PC-3 (cell line): ENCODE measurements around the gene TRAF3. TPM values are rescaled to one million over a fixed set of nuclear protein-coding genes. Genes with fewer than 3 reads are reported as not detected.

Experiments
- ATAC-seq: fragments of 200-7000 bp; cut with Tn5 transposase; 2 replicates; pipeline ENCODE4 v1.9.1; 2020; ENCODE audit warnings: mild to moderate bottlenecking, moderate library complexity
- BruUV-seq: library from RNA; stranded (reverse); fragments of 400-500 nt; replicated peaks from 2 replicates; lab custom pipeline; 2021; lab: Mats Ljungman, UMichigan
- CTCF ChIA-PET: fragments of 300-600 bp; sonication (Branson Sonifier 250); formaldehyde crosslinking; loops from one replicate; lab custom pipeline; 2022; ENCODE audit warnings: antibody characterized with exemption; lab: Charles Lee
- POLR2A ChIA-PET: fragments of 300-600 bp; sonication (Branson Sonifier 250); formaldehyde crosslinking; loops from one replicate; lab custom pipeline; 2022; ENCODE audit warnings: antibody characterized with exemption; ENCODE audit not compliant: unreplicated experiment; lab: Charles Lee
- DNase-seq: peaks from one replicate; pipeline ENCODE4 v3.0.0-alpha.2; 2015
- H2AFZ ChIP-seq: fragments of 300-600 bp; sonication (generic); 2 replicates; pipeline ENCODE4 v1.6.0; 2016; ENCODE audit warnings: antibody characterized with exemption, low read length
- H3F3A ChIP-seq: fragments of 300-600 bp; sonication (generic); one replicate; pipeline ENCODE4 v1.6.0; 2017; ENCODE audit warnings: antibody characterized with exemption, low read length, control low read depth, mild to moderate bottlenecking; ENCODE audit not compliant: unreplicated experiment
- H3K27ac ChIP-seq: fragments of 300-600 bp; sonication (generic); 2 replicates; pipeline ENCODE4 v1.5.1; 2016; ENCODE audit warnings: mild to moderate bottlenecking, low read length
- H3K27me3 ChIP-seq: fragments of 300-600 bp; sonication (generic); 2 replicates; pipeline ENCODE4 v1.6.1; 2016; ENCODE audit warnings: low read length, mixed read lengths
- H3K36me3 ChIP-seq: fragments of 300-600 bp; sonication (generic); 2 replicates; pipeline ENCODE4 v1.6.1; 2016; ENCODE audit warnings: low read depth, mixed run types, low read length, mixed read lengths
- H3K4me1 ChIP-seq: fragments of 300-600 bp; sonication (generic); 2 replicates; pipeline ENCODE4 v1.5.1; 2016; ENCODE audit warnings: low read length; ENCODE audit not compliant: insufficient read depth
- H3K4me2 ChIP-seq: fragments of 300-600 bp; sonication (generic); 2 replicates; pipeline ENCODE4 v1.6.0; 2016; ENCODE audit warnings: low read length
- H3K4me3 ChIP-seq: fragments of 300-600 bp; sonication (generic); 2 replicates; pipeline ENCODE4 v1.5.1; 2016; ENCODE audit warnings: mild to moderate bottlenecking, low read length, mixed read lengths
- H3K79me2 ChIP-seq: fragments of 300-600 bp; sonication (generic); 2 replicates; pipeline ENCODE4 v1.6.1; 2017; ENCODE audit warnings: low read length, mixed read lengths
- H3K9ac ChIP-seq: fragments of 300-600 bp; sonication (generic); 2 replicates; pipeline ENCODE4 v1.6.0; 2016; ENCODE audit warnings: mild to moderate bottlenecking, low read length
- H3K9me2 ChIP-seq: fragments of 300-600 bp; sonication (generic); replicated peaks from 2 replicates; pipeline ENCODE4 v1.6.1; 2016; ENCODE audit warnings: mixed run types, low read length, mixed read lengths
- H3K9me3 ChIP-seq: fragments of 300-600 bp; sonication (generic); 2 replicates; pipeline ENCODE4 v1.6.1; 2016; ENCODE audit warnings: low read length, mixed read lengths
- H4K20me1 ChIP-seq: fragments of 300-600 bp; sonication (generic); 2 replicates; pipeline ENCODE4 v1.6.1; 2016; ENCODE audit warnings: low read length, mixed read lengths
- CTCF ChIP-seq: fragments of 300-600 bp; sonication (generic); conservative IDR thresholded peaks from 2 replicates; pipeline ENCODE4 v1.5.1; 2017; ENCODE audit warnings: antibody characterized with exemption, low read depth, mild to moderate bottlenecking, low read length
- EZH2 ChIP-seq: fragments of 300-600 bp; sonication (generic); IDR thresholded peaks from one replicate; pipeline ENCODE4 v1.6.1; 2017; ENCODE audit warnings: antibody characterized with exemption, mild to moderate bottlenecking, low read length; ENCODE audit not compliant: unreplicated experiment
- EZH2phosphoT487 ChIP-seq: fragments of 300-600 bp; sonication (generic); IDR thresholded peaks from 2 replicates; pipeline ENCODE4 v1.6.1; 2018; ENCODE audit warnings: mild to moderate bottlenecking, antibody characterized with exemption, low read length, borderline replicate concordance
- intact Hi-C: fragments of 100-400 bp; cut with micrococcal nuclease; formaldehyde crosslinking; loops from 2 replicates; pipeline ENCODE4 v1.9.0; 2023
- total RNA-seq: library from RNA; depleted of rRNA; stranded (reverse); fragments of >200 nt; gene quantifications from 2 replicates; pipeline ENCODE4 v1.2.3, GENCODE V29; 2014

Gene TRAF3
- total RNA-seq, 1 experiment from 2014 or later = 19.4 TPM

DNA sequence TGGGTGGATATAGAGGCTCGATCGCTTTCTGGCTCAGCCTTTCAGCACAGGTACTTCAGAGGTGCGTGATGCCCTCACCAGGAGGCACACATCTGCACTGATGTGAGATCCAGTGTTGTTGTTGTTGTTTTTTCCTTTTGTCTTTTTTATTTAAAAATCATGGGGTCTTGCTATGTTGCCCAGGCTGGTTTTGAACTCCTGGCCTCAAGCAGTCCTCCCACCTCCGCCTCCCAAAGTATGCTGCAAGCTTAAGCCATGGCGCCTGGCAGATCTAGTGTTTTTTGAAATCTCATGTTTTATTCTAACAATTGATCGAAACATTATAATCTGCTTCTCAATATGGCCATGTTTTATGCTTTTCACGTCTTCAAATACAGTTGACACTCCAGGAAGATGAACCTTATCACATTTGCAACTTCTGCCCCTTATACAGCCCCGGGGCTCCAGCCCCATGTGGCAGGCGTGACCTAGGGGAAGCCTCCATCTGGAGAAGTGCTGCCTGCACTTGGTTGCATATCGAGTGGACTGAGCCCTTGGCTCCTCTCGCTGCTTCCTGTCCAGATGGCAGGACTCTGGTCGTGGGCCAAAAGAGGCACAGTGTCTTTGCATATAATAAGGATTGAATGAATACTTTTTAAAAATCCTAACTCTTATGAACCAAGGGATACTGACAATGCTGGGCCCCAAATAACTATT, 71.7 kb downstream of the TRAF3 start:
- POLR2A ChIA-PET = no interaction called here
- no peak overlapping the region for H2AFZ ChIP-seq
- ATAC-seq = no peak

GRCh38 chr14:102849526-102850379, 72.5 kb downstream of the TRAF3 start:
- Histone ChIP-seq H3K9me2 (no peaks in the 10 kb centered on the region), H4K20me1 (no peaks in the 10 kb centered on the region), H3K9me3 (no peaks in the 10 kb centered on the region), H3K4me1 (no peaks in the 10 kb centered on the region), H3K36me3 (no peaks in the 10 kb centered on the region), H3K4me3 (no peak overlapping the region), H2AFZ (no peak overlapping the region), H3K79me2 (no peaks in the 10 kb centered on the region), H3K4me2 (no peak overlapping the region), H3F3A (no peaks in the 10 kb centered on the region), H3K27me3 (no peaks in the 10 kb centered on the region), H3K27ac (no peak overlapping the region), H3K9ac (no peak overlapping the region)
- intact Hi-C loops = no loop called here
- DNase-seq = no peak
- CTCF ChIA-PET = no interaction called here
- no TSS peak for BruUV-seq
- no peak for ATAC-seq
- POLR2A ChIA-PET = no interaction called here
- TF ChIP-seq CTCF (no peak), EZH2 (no peak), EZH2phosphoT487 (no peak)

More for the DNA sequence above, 71.7 kb downstream of the TRAF3 start:
- H3K4me2 ChIP-seq = no peak overlapping the region
- TF ChIP-seq EZH2 = no peak
- TF ChIP-seq EZH2phosphoT487 = no peak
- no peak for TF ChIP-seq CTCF
- H3F3A ChIP-seq = no peaks in the 10 kb centered on the region
- intact Hi-C loops = no loop called here
- no peaks in the 10 kb centered on the region for H3K9me2 ChIP-seq
- H3K36me3 ChIP-seq = no peaks in the 10 kb centered on the region
- no peak overlapping the region for H3K27ac ChIP-seq
- H4K20me1 ChIP-seq = no peaks in the 10 kb centered on the region
- H3K4me3 ChIP-seq = no peak overlapping the region
- H3K9ac ChIP-seq = no peak overlapping the region
- BruUV-seq = no TSS peak
- DNase-seq = no peak
- H3K9me3 ChIP-seq = no peaks in the 10 kb centered on the region
- H3K4me1 ChIP-seq = no peaks in the 10 kb centered on the region
- H3K27me3 ChIP-seq = no peaks in the 10 kb centered on the region
- H3K79me2 ChIP-seq = no peaks in the 10 kb centered on the region
- CTCF ChIA-PET = no interaction called here
